Subcutaneous abdominal adipose tissue (tissue), 5 donors: ENCODE data around the gene LANCL1.
"Not testable (repeated sequence)": the region's sequence is repeated elsewhere in the genome, so short reads cannot be mapped to it uniquely, and the experiment has no call there.

ENCODE experiments used
- H3K27ac ChIP-seq: one replicate; pipeline ENCODE4 v1.7.0; 2013; ENCODE audit warnings: low read depth, mild to moderate bottlenecking, inconsistent platforms, low read length, moderate library complexity
- H3K27me3 ChIP-seq, 5 donors: one replicate each; pipeline ENCODE4 v1.7.0; 2013; ENCODE audit warnings: low read length in 5 of 5, inconsistent platforms in 1 of 5; ENCODE audit not compliant: control insufficient read depth in 5 of 5, insufficient read depth in 4 of 5
- H3K36me3 ChIP-seq, 5 donors: one replicate each; pipeline ENCODE4 v1.7.0; 2013; ENCODE audit warnings: low read length in 5 of 5; ENCODE audit not compliant: control insufficient read depth in 5 of 5, insufficient read depth in 5 of 5
- H3K4me1 ChIP-seq, 5 donors: one replicate each; pipeline ENCODE4 v1.7.0; 2013; ENCODE audit warnings: low read length in 5 of 5, mild to moderate bottlenecking in 3 of 5, moderate library complexity in 1 of 5; ENCODE audit not compliant: control insufficient read depth in 5 of 5, insufficient read depth in 5 of 5
- H3K4me3 ChIP-seq, 5 donors: one replicate each; pipeline ENCODE4 v1.7.0; 2013; ENCODE audit warnings: low read length in 5 of 5, low read depth in 1 of 5
- H3K9ac ChIP-seq, 5 donors: one replicate each; pipeline ENCODE4 v1.7.0; 2013; ENCODE audit warnings: low read length in 5 of 5, mild to moderate bottlenecking in 4 of 5, moderate library complexity in 3 of 5
- H3K9me3 ChIP-seq, 5 donors: one replicate each; pipeline ENCODE4 v1.7.0; 2013; ENCODE audit warnings: low read length in 5 of 5; ENCODE audit not compliant: control insufficient read depth in 5 of 5
- donor health status: healthy.
- donor health status: healthy.
- donor health status: healthy.
- donor health status: healthy.
- donor health status: healthy.

The LANCL1 gene

DNA sequence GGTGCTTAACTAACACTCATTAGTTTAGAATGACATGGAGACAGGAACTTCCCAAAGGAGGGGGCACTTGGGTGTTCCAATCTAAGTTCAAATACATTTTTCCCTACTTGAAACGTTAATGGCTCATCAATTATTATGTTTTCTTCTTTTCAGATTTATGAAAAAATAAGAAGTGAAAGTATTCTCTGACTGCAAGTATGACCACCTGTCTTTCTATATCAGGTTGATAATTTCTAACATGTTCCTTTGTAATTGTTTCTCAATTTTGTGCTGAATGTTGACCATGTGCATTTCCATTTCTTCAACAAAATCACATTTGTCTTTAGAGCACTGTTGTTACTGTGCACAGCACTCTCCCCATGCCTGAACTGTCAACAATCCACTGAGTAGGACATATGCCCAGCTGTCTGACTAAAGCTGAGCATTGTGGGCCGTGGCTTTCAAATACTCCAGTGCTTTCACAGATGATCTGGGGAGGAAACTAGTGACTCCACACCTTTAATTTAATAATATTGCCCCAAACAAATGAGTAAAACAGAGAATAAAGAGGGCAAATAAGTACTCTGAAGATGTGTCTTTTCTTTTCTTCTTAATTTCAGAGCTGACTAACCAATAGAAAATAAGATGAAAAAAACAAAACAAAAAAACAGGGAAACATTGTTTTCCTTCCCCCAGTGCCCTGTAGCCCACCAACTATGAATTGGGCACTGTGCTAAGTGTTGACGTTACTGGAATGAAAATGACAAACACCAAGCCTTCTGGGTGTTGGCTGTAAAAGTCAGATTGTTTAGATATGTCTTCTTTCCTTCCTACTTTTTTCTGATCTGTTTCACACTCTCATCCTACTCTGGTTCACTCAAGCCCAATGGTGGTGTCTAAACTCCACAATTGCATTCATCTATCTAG is 16.0 kb downstream of the LANCL1 start:
- H3K27me3 ChIP-seq = no peaks in the 10 kb centered on the region
- H3K4me3 ChIP-seq = no peak overlapping the region
- H3K9me3 ChIP-seq = no peaks in the 10 kb centered on the region
- peaks cover 0 to 15% (median 4%) of the 10 kb centered on the region in 5 donors for H3K4me1 ChIP-seq
- H3K36me3 ChIP-seq = peaks cover 25 to 61% (median 38%) of the 10 kb centered on the region in 5 donors
- H3K9ac ChIP-seq = no peak overlapping the region
- H3K27ac ChIP-seq = no peak overlapping the region

DNA sequence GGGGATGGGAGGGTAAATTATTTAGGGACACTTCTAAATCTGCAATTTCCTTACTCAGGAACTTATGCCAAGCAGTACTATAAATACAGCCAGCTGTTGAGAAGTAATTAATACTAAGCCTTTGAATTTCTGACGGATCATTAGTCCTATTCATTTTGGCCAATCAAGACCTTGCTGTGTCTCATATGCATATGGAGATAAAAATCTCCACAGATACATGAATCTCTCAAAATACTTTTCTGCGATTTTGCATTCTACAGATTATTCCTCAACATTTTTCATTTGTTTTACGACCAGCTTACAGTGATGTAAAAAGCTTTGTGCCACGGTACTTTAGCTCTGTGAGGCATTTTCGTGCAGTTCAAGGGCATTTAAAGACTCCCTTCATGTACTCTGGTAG is 16.7 kb downstream of the LANCL1 start:
- Histone ChIP-seq H3K27ac (no peak overlapping the region), H3K4me1 (peaks cover 0 to 15% (median 4%) of the 10 kb centered on the region in 5 donors), H3K4me3 (no peak overlapping the region), H3K36me3 (peaks cover 23 to 54% (median 37%) of the 10 kb centered on the region in 5 donors), H3K9ac (no peak overlapping the region), H3K9me3 (no peaks in the 10 kb centered on the region), H3K27me3 (no peaks in the 10 kb centered on the region)

DNA sequence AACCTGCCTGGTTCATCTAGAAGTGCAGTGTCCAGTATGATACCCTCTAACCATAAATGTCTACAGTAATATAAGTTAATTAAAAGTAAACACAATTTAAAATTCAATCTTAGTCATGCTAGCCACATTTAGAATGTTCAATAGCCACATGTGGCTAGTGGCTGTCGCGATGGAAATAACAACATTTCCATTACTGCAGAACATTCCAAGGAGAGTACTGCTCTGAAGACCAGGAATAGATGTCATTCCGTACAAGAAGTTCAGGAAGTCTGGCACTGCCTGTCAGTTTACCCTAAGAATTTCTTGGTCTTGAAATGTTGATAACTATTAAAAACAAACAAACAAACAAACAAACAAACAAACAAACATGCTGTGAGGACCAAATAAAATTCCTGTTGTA is 17.2 kb downstream of the LANCL1 start:
- no peak overlapping the region for H3K4me3 ChIP-seq
- no peaks in the 10 kb centered on the region for H3K9me3 ChIP-seq
- peaks cover 28 to 59% (median 40%) of the 10 kb centered on the region in 5 donors for H3K36me3 ChIP-seq
- no peak overlapping the region for H3K27ac ChIP-seq
- H3K27me3 ChIP-seq = no peaks in the 10 kb centered on the region
- peaks cover 0 to 15% (median 4%) of the 10 kb centered on the region in 5 donors for H3K4me1 ChIP-seq
- no peak overlapping the region for H3K9ac ChIP-seq

DNA sequence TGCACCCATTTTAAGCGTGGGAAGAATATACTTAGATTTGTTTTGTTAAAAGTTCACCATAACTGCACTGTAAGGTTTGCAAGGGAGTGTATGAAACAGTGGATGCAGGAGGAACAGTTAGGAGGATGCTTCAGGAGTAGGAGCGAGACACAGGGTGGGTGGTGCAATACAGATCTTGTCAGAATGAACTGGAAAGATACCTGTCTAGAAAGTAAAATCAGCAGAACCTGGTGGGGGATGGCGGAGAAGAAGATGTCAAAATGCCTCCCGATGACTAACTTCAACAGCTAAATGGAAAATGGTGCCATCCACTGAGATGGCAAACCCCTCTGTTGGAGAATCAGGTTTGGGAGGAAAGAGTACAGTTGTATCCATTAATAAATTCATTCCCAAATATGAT is 18.2 kb downstream of the LANCL1 start:
- H3K36me3 ChIP-seq = peaks cover 33 to 60% (median 49%) of the 10 kb centered on the region in 5 donors
- peaks cover 0 to 15% (median 4%) of the 10 kb centered on the region in 5 donors for H3K4me1 ChIP-seq

DNA sequence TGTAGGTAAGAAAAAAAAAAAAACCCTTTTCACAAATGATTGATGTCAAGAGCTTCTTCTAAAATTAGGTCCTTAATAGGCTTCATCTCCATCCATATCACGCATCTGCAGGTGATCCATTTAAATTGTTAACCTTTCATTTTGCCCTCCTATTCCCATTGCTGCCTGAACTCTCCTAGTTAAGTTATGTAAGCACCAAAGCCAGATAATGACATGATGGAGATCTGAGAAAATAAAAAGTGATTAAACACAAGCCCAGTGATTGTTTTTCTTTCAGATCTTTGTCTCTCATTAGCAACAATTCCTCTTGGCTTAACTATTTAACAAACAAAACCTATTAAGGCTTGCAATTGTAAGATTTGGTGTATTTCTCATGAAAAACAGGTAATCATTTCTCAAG is 20.0 kb downstream of the LANCL1 start:
- Histone ChIP-seq H3K4me1 (peaks cover 0 to under 1% (median 0%) of the 10 kb centered on the region in 5 donors), H3K27me3 (no peaks in the 10 kb centered on the region), H3K9me3 (no peaks in the 10 kb centered on the region), H3K4me3 (no peak overlapping the region), H3K9ac (no peak overlapping the region), H3K36me3 (peaks cover 41 to 70% (median 55%) of the 10 kb centered on the region in 5 donors), H3K27ac (no peak overlapping the region)

More for the DNA sequence above, 18.2 kb downstream of the LANCL1 start:
- Histone ChIP-seq H3K9me3 (no peaks in the 10 kb centered on the region), H3K27ac (no peak overlapping the region), H3K27me3 (no peaks in the 10 kb centered on the region), H3K9ac (no peak overlapping the region), H3K4me3 (no peak overlapping the region)

DNA sequence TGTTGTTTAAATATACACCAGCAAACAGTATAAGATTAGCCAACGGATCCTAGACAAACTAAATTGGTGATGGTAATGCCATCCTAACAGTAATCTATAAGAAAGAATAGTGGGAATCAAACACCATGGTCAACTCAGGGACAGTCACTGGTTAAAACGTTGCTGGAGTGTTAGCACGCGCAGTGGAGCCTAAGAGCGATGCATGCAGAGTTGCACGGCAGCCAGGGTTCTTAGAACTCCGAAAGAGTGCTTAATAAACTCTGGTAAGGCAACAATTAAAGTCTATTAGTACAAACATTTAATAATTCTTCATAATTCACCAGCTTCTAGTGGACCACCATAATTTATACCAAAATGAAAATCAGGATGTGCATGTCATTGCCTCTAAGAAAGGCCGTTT is 22.2 kb downstream of the LANCL1 start:
- Histone ChIP-seq H3K27me3 (no peaks in the 10 kb centered on the region), H3K9ac (no peak overlapping the region), H3K27ac (no peak overlapping the region), H3K36me3 (peaks cover 42 to 64% (median 52%) of the 10 kb centered on the region in 5 donors), H3K4me1 (no peaks in the 10 kb centered on the region), H3K4me3 (no peak overlapping the region), H3K9me3 (no peaks in the 10 kb centered on the region)

DNA sequence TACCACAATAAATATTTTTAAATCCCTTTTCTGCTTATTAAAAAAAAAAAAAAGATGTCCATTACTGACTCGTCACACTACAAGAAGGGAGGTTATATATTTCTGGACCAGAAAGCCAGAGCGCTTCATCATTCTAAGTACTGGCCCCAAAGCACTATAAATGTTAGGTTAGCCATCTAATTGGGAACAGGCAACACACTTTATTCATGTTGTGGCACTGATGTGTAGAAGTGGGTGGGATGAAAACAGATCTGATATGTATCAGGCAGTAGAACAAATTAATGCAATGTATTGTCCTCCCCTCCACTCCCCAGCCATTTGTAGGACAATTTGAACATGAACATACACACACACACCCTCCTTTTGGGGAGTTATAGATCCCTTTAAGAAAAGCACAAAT is 24.4 kb downstream of the LANCL1 start:
- peaks cover 29 to 49% (median 37%) of the 10 kb centered on the region in 5 donors for H3K36me3 ChIP-seq

DNA sequence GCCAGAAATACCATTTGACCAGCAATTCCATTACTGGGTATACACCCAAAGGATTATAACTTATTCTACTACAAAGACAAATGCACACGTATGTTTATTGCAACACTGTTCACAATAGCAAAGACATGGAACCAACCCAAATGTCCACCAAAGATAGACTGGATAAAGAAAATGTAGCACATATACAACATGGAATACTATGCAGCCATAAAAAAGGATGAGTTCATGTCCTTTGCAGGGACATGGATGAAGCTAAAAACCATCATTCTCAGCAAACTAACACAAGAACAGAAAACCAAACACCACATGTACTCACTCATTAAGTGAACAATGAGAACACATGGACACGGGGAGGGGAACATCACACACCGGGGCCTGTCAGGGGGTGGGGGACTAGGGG is 25.6 kb downstream of the LANCL1 start:
- not testable (repeated sequence) for H3K9ac ChIP-seq, H3K27me3 ChIP-seq, H3K4me1 ChIP-seq, H3K27ac ChIP-seq, H3K4me3 ChIP-seq, H3K9me3 ChIP-seq
- peaks cover 23 to 41% (median 31%) of the 10 kb centered on the region in 5 donors for H3K36me3 ChIP-seq

More for the DNA sequence above, 24.4 kb downstream of the LANCL1 start:
- no peak overlapping the region for H3K27ac ChIP-seq
- no peak overlapping the region for H3K9ac ChIP-seq
- H3K27me3 ChIP-seq = no peaks in the 10 kb centered on the region
- peaks cover 0 to 2% (median 0%) of the 10 kb centered on the region in 5 donors for H3K9me3 ChIP-seq
- H3K4me1 ChIP-seq = no peaks in the 10 kb centered on the region
- no peak overlapping the region for H3K4me3 ChIP-seq

DNA sequence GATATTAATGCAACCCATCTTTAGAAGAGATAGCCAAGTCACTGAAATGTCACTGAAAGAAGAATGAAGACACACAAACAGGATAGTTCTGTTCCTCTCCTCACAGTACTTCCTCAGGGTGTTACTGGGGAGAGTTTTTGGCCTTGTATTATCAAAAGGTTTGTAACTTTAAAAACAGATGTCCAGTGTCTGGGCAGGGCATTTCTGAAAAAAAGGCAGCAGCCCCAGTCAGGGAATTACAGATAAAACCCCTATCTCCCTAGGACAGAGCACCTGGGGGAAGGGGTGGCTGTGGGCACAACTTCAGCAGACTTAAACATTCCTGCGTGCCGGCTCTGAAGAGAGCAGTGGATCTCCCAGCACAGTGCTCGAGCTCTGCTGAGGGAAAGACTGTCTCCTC is 30.8 kb downstream of the LANCL1 start:
- H3K27me3 ChIP-seq = no peaks in the 10 kb centered on the region
- peaks cover 0 to 2% (median 0%) of the 10 kb centered on the region in 5 donors for H3K9me3 ChIP-seq
- no peaks in the 10 kb centered on the region for H3K4me1 ChIP-seq
- H3K9ac ChIP-seq = no peak overlapping the region
- peaks cover 4 to 16% (median 8%) of the 10 kb centered on the region in 5 donors for H3K36me3 ChIP-seq
- no peak overlapping the region for H3K27ac ChIP-seq
- no peak overlapping the region for H3K4me3 ChIP-seq

DNA sequence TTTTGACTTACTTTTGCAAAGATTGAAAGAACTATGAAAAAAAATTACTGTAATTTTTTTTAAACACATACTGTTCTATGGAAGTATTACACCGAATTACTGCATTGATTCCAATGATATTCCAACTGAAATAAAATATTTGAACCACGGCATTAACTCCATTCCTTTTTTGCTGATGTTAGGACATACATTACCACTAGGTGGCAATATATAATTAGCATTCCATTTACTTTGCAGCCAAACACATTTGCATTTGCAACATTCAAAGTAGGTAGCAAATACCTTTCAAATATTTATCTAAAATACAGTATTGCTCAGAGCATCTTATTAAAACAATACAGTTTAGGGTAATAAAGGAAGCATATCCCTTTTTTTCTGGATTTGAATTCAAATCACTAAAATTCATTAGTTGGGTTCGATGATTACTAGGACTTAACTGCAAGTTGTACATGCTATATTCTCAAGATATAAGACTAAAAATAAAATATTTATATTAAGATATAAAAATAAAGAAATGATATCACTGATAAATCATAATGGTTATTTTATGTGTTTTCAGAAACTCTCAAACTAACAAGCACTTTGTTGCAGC is 31.3 kb downstream of the LANCL1 start:
- Histone ChIP-seq H3K9me3 (peaks cover 0 to 2% (median 0%) of the 10 kb centered on the region in 5 donors), H3K27ac (no peak overlapping the region)

More for the DNA sequence above, 31.3 kb downstream of the LANCL1 start:
- Histone ChIP-seq H3K9ac (no peak overlapping the region), H3K36me3 (peaks cover 9 to 21% (median 11%) of the 10 kb centered on the region in 5 donors), H3K4me3 (no peak overlapping the region), H3K27me3 (no peaks in the 10 kb centered on the region), H3K4me1 (no peaks in the 10 kb centered on the region)
